ENCODE results near the gene B4GALT5.
A peak's percentile ranks its signal among the peaks of the same experiment; 100 is the strongest.
"Not testable (repeated sequence)": the region's sequence is repeated elsewhere in the genome, so short reads cannot be mapped to it uniquely, and the experiment has no call there.

The B4GALT5 gene

DNA sequence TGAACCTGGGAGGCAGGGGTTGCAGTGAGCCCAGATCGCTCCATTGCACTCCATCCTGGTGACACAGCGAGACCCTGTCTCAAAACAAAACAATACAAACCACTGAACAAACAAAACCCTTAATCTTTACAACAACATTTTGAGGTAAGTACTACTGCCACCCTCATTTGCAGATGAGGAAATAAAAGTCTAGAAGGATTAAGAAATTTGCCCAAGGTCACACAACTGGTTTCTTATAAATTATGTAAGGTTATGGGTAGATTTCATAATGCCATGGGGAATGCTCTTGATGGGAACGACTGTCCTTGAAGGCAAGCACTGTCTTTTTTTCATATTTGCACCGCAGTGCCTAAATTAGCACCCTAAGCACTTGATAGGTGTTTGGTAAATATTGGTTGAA, 13.8 kb upstream of the B4GALT5 start:
- H3K27me3 ChIP-seq (ENCODE audit: control insufficient read depth, insufficient read depth, low read length), result no peaks in the 10 kb centered on the region
- H3K4me3 ChIP-seq (ENCODE audit: low read length), result no peak overlapping the region
- no peak overlapping the region for H3K9ac ChIP-seq (ENCODE audit: low read length)
- no peaks in the 10 kb centered on the region for H3K9me3 ChIP-seq (ENCODE audit: control insufficient read depth, low read length)
- H3K36me3 ChIP-seq (ENCODE audit: control insufficient read depth, insufficient read depth, low read length), result no peaks in the 10 kb centered on the region
- peaks cover 18% of the 10 kb centered on the region for H3K4me1 ChIP-seq (ENCODE audit: control insufficient read depth, insufficient read depth, low read length)

DNA sequence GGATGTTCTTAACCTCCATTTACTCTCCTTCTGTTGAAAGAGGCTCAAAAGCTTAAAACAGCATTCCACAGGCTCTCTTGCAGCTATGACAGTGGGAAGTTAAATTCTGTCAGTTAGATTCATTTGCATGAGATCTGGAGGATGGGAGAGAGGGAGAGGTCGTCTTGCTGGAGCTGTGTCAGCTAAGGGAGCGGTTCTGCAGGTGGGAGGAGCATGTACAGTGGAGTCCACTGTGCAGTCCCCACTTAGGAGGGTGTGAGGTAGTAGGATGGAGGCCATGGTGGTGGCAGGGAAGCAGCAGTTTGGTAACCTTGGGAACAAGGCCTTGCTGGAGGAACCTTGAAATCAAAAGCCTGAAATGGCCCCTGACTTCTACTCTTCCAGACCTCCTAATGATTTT, 12.0 kb upstream of the B4GALT5 start:
- Histone ChIP-seq H3K36me3 (ENCODE audit: control insufficient read depth, insufficient read depth, low read length) (no peaks in the 10 kb centered on the region), H3K9ac (ENCODE audit: low read length) (no peak overlapping the region), H3K4me3 (ENCODE audit: low read length) (no peak overlapping the region)

DNA sequence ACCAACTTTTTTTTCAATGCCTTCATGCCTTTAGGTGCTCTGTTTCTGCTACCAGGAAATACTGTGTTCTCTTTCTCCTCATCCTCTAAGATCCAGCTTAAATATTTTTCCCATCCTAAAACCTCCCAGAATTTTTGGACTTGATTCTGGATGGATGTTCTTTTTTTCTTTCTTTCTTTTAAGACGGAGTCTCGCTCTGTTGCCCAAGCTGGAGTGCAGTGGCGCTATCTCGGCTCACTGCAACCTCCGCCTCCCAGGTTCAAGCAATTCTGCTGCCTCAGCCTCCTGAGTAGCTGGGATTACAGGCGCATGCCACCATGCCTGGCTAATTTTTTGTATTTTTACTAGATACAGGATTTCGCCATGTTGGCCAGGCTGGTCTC, 11.5 kb upstream of the B4GALT5 start:
- H3K4me3 ChIP-seq (ENCODE audit: low read length); H3K36me3 ChIP-seq (ENCODE audit: control insufficient read depth, insufficient read depth, low read length); H3K9me3 ChIP-seq (ENCODE audit: control insufficient read depth, low read length); H3K9ac ChIP-seq (ENCODE audit: low read length); H3K27me3 ChIP-seq (ENCODE audit: control insufficient read depth, insufficient read depth, low read length): not testable (repeated sequence)
- peaks cover 18% of the 10 kb centered on the region for H3K4me1 ChIP-seq (ENCODE audit: control insufficient read depth, insufficient read depth, low read length)

More for the DNA sequence above, 12.0 kb upstream of the B4GALT5 start:
- no peaks in the 10 kb centered on the region for H3K27me3 ChIP-seq (ENCODE audit: control insufficient read depth, insufficient read depth, low read length)
- no peaks in the 10 kb centered on the region for H3K9me3 ChIP-seq (ENCODE audit: control insufficient read depth, low read length)
- peaks cover 18% of the 10 kb centered on the region for H3K4me1 ChIP-seq (ENCODE audit: control insufficient read depth, insufficient read depth, low read length)

DNA sequence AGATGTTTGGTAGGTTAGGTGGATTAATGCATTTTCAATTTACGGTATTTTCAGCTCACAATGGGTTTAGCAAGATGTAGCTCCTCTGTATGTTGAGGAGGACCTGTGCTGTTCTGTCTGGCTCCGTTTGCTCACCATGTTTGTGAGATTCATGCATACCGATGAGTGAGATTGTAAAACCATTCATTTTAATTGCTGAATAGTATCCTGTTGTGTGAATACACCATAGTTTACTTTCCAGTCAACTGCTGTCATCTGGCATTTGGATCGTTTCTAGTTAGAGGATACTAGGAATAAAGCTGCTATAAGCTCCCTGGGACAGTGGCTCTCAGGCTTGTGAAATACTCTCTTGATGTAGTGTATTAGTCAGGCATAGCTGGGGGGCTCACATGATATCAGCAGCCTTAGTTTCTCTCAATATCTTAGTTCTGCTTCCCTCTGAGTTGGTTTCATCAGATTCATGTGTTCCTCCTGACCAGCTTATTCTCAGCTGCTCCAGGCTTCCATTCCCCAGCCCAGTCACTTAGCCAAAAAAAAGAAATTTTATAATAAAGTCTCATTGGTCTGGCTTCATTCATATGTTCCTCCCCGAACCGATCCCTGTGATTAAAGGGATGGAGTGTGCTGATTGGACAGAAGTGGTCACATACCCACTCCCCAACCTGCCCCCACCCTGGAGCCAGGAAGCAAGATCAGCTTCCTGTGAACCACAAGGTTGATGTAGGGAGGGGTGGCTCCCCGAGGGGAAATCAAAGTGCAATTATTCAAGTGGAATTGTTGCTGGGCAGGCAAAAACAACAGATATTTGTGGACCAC, 10.9 kb upstream of the B4GALT5 start:
- H3K9ac ChIP-seq (ENCODE audit: low read length), result no peak overlapping the region
- H3K9me3 ChIP-seq (ENCODE audit: control insufficient read depth, low read length), result no peaks in the 10 kb centered on the region
- H3K36me3 ChIP-seq (ENCODE audit: control insufficient read depth, insufficient read depth, low read length), result no peaks in the 10 kb centered on the region
- H3K27me3 ChIP-seq (ENCODE audit: control insufficient read depth, insufficient read depth, low read length), result no peaks in the 10 kb centered on the region
- peaks cover 18% of the 10 kb centered on the region for H3K4me1 ChIP-seq (ENCODE audit: control insufficient read depth, insufficient read depth, low read length)
- H3K4me3 ChIP-seq (ENCODE audit: low read length), result no peak overlapping the region

DNA sequence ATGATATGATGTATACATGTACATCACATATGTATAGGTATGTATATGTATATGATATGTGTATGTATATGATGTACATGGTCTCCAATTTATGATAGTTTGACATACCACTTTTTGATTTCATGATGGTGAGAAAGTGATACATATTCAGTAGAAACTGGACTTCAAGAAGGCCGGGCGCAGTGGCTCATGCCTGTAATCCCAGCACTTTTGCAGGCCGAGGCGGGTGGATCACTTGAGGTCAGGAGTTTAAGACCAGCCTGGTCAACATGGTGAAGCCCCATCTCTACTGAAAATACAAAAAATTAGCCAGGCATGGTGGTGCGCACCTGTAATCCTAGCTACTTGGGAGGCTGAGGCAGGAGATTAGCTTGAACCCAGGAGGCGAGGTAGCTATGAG, 10.1 kb upstream of the B4GALT5 start:
- not testable (repeated sequence) for H3K36me3 ChIP-seq (ENCODE audit: control insufficient read depth, insufficient read depth, low read length); H3K9me3 ChIP-seq (ENCODE audit: control insufficient read depth, low read length); H3K9ac ChIP-seq (ENCODE audit: low read length); H3K4me3 ChIP-seq (ENCODE audit: low read length); H3K27me3 ChIP-seq (ENCODE audit: control insufficient read depth, insufficient read depth, low read length)
- H3K4me1 ChIP-seq (ENCODE audit: control insufficient read depth, insufficient read depth, low read length), result peaks cover 18% of the 10 kb centered on the region

DNA sequence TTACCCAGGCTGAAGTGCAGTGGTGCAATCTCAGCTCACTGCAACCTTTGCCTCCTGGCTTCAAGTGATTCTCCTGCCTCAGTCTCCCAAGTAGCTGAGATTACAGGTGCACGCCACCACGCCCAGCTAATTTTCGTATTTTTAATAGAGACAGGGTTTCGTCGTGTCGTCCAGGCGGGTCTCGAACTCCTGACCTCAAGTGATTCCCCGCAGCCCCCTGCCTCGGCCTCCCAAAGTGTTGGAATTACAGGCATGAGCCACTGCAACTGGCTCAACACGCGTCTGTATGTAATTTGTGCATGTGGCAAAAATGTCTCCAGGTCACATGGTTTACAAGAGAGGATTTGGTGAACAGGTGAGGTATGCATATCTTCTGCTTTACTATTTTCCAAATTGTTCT, 7.6 kb upstream of the B4GALT5 start:
- not testable (repeated sequence) for H3K9me3 ChIP-seq (ENCODE audit: control insufficient read depth, low read length); H3K27me3 ChIP-seq (ENCODE audit: control insufficient read depth, insufficient read depth, low read length)

DNA sequence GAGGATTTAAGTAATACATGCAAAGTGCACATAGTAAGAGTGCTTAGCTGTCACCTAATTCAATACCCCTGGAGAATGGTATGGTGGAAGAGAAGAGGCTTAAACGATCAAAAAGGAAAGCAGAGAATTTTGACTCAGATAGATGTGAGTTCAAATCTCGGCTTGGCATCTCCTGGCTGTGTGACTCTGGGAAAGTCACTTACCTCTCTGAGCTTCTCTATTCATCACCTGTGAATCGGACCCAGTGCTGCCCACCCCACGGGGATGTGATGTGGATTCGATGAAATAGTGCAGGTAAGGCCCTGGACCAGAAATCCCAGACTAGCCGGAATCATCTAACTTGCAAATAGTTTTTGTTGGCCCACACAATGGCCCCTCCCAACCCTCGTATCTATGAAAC, 1.8 kb upstream of the B4GALT5 start:
- Histone ChIP-seq H3K9me3 (ENCODE audit: control insufficient read depth, low read length) (no peaks in the 10 kb centered on the region), H3K27me3 (ENCODE audit: control insufficient read depth, insufficient read depth, low read length) (no peaks in the 10 kb centered on the region), H3K36me3 (ENCODE audit: control insufficient read depth, insufficient read depth, low read length) (no peaks in the 10 kb centered on the region), H3K9ac (ENCODE audit: low read length) (no peak overlapping the region), H3K4me1 (ENCODE audit: control insufficient read depth, insufficient read depth, low read length) (peaks cover 6% of the 10 kb centered on the region), H3K4me3 (ENCODE audit: low read length) (no peak overlapping the region)

More for the DNA sequence above, 7.6 kb upstream of the B4GALT5 start:
- not testable (repeated sequence) for H3K36me3 ChIP-seq (ENCODE audit: control insufficient read depth, insufficient read depth, low read length); H3K4me3 ChIP-seq (ENCODE audit: low read length); H3K9ac ChIP-seq (ENCODE audit: low read length)
- peaks cover 14% of the 10 kb centered on the region for H3K4me1 ChIP-seq (ENCODE audit: control insufficient read depth, insufficient read depth, low read length)

DNA sequence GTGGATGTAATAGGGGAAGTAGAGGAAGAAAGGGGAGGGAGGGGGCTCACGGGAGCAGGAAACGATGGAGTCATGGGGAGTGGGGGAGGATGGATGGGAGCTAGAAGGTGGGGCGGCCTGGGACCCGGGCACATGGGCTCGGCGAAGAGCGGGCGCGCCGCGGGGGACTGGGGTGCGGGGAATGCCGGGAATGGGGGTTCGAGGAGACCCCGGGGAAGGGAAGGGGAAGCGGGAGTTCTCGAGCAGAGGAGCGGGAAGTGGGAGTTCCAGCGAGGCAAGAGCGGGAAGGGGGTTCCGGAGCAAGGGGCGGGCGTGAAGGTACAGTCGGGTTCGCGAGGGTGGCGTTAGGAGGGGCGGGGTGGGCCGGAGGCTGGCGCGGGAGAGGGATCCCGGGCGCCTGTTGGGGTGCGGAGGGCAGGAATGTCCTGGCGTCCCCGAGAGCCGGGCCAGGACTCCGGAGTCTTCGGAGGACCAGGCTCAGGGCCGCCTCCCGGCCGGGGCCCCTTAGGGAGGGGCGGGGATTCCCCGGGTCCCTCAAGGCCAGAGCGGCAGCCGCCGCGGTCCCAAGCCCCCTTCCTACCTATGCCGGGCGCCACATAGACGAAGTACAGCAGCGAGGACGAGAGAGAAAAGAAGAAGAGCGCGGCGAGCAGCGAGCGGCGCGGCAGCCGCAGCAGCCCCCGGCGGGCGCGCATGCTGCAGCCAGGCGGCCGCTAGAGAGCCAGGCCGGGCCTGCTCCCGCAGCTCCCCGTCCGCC, 504 bp downstream of the B4GALT5 start:
- H3K27me3 ChIP-seq (ENCODE audit: control insufficient read depth, insufficient read depth, low read length), result no peaks in the 10 kb centered on the region
- H3K36me3 ChIP-seq (ENCODE audit: control insufficient read depth, insufficient read depth, low read length), result no peaks in the 10 kb centered on the region
- H3K9ac ChIP-seq (ENCODE audit: low read length), result peak overlapping the region; percentile 96
- H3K4me1 ChIP-seq (ENCODE audit: control insufficient read depth, insufficient read depth, low read length), result peaks cover 14% of the 10 kb centered on the region
- H3K4me3 ChIP-seq (ENCODE audit: low read length), result peak overlapping the region; percentile 81
- H3K9me3 ChIP-seq (ENCODE audit: control insufficient read depth, low read length), result no peaks in the 10 kb centered on the region

DNA sequence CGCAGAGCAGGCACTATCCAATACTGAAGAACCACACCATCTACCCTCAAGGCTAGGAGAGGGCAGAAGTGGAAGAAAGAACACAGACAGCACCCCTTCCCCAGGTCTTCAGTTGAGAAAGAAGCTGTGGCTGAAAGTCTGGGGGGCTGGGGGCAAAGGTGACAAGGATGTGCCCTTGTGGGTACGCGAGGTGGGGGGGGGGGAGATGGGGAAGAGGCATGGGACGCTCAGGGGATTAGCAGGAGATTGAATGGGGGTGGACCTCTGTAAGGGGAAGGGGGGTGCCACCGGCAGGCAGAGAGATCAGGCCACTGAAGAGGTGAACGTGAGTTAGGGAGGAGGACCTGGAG, 1.1 kb downstream of the B4GALT5 start:
- Histone ChIP-seq H3K27me3 (ENCODE audit: control insufficient read depth, insufficient read depth, low read length) (no peaks in the 10 kb centered on the region), H3K4me1 (ENCODE audit: control insufficient read depth, insufficient read depth, low read length) (peaks cover 15% of the 10 kb centered on the region), H3K9me3 (ENCODE audit: control insufficient read depth, low read length) (no peaks in the 10 kb centered on the region), H3K36me3 (ENCODE audit: control insufficient read depth, insufficient read depth, low read length) (no peaks in the 10 kb centered on the region), H3K9ac (ENCODE audit: low read length) (peak overlapping the region; percentile 96), H3K4me3 (ENCODE audit: low read length) (peak overlapping the region; percentile 81)

DNA sequence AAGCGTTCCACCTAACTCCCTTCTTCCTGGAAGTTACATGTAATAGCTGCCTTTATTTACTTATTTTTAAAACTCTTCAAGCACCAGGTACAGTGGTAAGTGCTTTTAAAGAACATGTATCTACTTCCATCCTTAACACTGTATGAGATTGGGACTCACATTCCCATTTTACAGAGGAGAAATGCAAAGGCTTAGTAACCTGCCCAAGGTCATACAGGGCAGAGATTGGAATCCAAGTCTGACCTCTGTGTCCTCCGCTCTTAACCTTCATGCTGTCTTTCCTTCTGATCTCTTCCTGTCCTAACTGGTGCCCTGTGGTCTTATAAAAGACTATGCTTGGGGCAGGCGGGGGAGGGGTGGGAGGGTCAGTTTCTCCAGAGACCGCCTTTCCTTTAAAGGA, 1.6 kb downstream of the B4GALT5 start:
- Histone ChIP-seq H3K36me3 (ENCODE audit: control insufficient read depth, insufficient read depth, low read length) (no peaks in the 10 kb centered on the region), H3K4me3 (ENCODE audit: low read length) (peak overlapping the region; percentile 81), H3K9me3 (ENCODE audit: control insufficient read depth, low read length) (no peaks in the 10 kb centered on the region), H3K9ac (ENCODE audit: low read length) (peak overlapping the region; percentile 96), H3K27me3 (ENCODE audit: control insufficient read depth, insufficient read depth, low read length) (no peaks in the 10 kb centered on the region), H3K4me1 (ENCODE audit: control insufficient read depth, insufficient read depth, low read length) (peaks cover 20% of the 10 kb centered on the region)

DNA sequence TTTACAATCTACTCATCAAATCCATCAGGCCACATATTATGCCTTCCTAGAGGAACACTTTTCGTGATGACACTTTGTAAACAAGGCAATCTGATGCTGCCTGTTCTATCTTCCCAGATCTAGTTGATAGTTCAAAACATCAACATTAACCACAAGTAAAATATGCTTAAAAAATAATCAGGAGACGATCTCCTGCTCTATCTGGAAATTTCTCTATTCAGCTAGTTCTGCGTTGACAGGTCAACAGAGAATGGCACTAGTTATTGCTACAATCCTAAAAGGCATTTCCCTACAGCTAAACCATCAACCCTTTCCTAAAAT, 2.1 kb downstream of the B4GALT5 start:
- Histone ChIP-seq H3K4me3 (ENCODE audit: low read length) (no peak overlapping the region), H3K27me3 (ENCODE audit: control insufficient read depth, insufficient read depth, low read length) (no peaks in the 10 kb centered on the region), H3K4me1 (ENCODE audit: control insufficient read depth, insufficient read depth, low read length) (peaks cover 25% of the 10 kb centered on the region), H3K9me3 (ENCODE audit: control insufficient read depth, low read length) (no peaks in the 10 kb centered on the region), H3K9ac (ENCODE audit: low read length) (no peak overlapping the region), H3K36me3 (ENCODE audit: control insufficient read depth, insufficient read depth, low read length) (no peaks in the 10 kb centered on the region)

DNA sequence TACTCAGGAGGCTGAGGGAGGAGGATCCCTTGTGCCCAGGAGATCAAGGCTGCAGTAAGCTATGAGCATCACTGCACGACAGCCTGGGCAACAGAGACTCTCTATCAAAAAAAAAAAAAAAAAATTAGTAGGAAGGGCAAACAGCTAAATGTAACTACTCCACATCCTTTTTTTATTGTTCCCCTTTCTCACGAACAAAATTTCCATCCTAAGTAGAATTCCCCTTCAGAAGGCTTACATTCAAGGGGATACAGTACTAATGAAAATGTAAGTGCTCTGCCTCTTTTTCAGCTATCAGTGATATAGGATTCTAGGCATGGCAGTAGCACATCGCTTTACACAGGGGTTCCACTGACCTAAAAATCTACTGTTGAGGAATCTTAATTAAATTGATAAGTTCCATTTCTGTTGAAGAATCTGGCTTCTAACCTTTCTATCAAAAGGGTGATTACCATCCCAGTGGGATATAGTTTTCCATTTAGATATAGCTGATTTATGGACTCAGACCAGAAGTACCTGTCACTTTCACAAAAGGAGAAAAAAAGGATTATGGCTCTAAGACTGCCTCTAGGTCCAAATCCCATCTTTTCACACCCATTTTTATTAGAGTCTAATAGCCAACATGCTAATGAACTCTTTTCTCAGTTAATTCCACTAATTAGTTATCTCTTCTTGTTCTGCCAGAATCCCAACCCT, 2.6 kb downstream of the B4GALT5 start:
- Histone ChIP-seq H3K9me3 (ENCODE audit: control insufficient read depth, low read length) (no peaks in the 10 kb centered on the region), H3K9ac (ENCODE audit: low read length) (no peak overlapping the region), H3K4me3 (ENCODE audit: low read length) (no peak overlapping the region), H3K36me3 (ENCODE audit: control insufficient read depth, insufficient read depth, low read length) (no peaks in the 10 kb centered on the region), H3K27me3 (ENCODE audit: control insufficient read depth, insufficient read depth, low read length) (no peaks in the 10 kb centered on the region), H3K4me1 (ENCODE audit: control insufficient read depth, insufficient read depth, low read length) (peaks cover 28% of the 10 kb centered on the region)
